HFF-Myc (cell line): ENCODE measurements around the gene ZDHHC8.

Source experiments
- DNase-seq: peaks from one replicate; pipeline ENCODE4 v3.0.0-alpha.2; 2011; ENCODE audit warnings: low read depth; ENCODE audit errors: extremely low read depth
- H3K4me3 ChIP-seq: replicated peaks from 2 replicates; pipeline ENCODE4 v1.5.1; 2011; ENCODE audit warnings: low read depth, mild to moderate bottlenecking, control low read depth, low read length
- TF ChIP-seq, protein P1 (sequence below): IDR thresholded peaks from 2 replicates; pipeline ENCODE4 v1.5.1; 2012; ENCODE audit warnings: mild to moderate bottlenecking, low read depth, low read length, control low read depth; ENCODE audit errors: missing control alignments

Gene ZDHHC8

DNA sequence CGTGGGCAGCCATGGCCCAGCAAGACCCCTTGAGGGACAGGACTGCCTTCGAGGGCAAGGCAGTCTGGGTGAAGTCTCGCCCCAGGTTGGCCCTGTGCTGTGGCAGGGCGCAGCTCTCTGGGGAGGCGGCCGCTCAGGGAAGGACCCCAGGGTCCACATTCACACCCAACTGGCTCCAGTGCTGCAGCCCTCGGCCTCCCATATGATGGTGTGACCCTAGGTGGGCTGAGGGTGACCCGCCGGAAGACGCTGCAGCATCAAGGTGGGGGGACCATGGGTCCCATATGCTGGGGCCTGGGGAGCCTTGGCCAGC, 47.3 kb downstream of the ZDHHC8 start:
- no peak for DNase-seq
- no peak overlapping the region for H3K4me3 ChIP-seq
- TF ChIP-seq, protein P1, sequence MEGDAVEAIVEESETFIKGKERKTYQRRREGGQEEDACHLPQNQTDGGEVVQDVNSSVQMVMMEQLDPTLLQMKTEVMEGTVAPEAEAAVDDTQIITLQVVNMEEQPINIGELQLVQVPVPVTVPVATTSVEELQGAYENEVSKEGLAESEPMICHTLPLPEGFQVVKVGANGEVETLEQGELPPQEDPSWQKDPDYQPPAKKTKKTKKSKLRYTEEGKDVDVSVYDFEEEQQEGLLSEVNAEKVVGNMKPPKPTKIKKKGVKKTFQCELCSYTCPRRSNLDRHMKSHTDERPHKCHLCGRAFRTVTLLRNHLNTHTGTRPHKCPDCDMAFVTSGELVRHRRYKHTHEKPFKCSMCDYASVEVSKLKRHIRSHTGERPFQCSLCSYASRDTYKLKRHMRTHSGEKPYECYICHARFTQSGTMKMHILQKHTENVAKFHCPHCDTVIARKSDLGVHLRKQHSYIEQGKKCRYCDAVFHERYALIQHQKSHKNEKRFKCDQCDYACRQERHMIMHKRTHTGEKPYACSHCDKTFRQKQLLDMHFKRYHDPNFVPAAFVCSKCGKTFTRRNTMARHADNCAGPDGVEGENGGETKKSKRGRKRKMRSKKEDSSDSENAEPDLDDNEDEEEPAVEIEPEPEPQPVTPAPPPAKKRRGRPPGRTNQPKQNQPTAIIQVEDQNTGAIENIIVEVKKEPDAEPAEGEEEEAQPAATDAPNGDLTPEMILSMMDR: no peak

DNA sequence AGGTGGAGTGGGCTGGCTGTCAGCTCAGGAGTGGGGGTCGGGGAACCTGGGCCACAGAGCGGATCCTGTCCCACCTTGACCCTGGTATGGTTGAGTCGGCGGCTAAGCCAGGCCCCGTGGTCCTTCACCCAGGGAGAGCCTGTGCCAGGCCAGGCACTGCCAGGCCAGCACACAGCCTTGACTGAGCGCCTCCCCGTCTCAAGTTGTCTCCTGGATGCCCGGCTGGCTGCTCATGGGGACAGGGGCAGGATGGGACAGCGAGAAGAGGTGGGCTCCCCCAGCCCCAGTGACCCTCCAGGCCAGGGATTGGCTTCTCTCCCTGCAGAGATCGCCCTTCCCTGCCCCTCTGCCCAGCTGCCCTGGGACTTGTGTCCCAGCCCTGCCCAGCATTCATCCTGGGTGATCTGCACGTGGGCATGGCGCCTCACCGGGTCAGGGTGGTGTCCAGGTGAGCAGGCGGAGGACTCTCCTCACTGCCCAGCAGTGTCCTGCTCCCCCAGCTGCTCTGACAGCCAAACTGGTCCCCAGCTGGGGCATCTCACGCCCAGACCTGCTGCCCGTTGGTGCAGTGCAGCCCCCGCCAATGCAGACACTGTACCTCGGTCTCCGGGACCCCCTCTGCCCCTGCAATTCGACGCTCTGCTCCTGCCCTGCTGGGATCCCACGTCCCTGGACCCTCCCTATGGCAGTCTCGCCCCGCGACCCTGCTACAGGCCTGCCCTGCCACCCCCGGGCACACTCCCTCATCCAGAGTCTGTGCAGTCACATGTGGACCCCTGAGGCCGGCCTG, 48.0 kb downstream of the ZDHHC8 start:
- no peak overlapping the region for H3K4me3 ChIP-seq
- TF ChIP-seq, protein P1: no peak
- no peak for DNase-seq

DNA sequence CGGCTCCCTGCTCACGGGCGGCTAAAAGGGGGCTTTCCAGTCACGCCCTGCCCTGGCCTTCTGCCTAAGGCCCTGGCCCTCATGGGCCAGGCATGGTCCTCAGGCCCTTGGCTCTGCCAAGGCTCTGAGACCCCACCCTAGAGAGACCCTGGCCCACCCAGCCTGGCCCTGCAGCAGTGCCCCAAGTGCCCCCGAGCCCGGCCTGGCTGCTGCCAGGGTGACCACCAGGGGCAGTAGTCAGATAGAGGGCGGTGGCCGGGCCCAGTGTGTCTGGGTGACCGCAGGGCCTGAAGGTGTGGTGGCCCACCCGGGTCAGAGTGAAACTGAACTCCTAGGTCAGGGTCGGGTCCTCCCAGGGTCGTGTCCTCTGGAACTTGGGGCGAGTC, 48.6 kb downstream of the ZDHHC8 start:
- no peak overlapping the region for H3K4me3 ChIP-seq
- TF ChIP-seq, protein P1: peak; percentile 36
- no peak for DNase-seq

DNA sequence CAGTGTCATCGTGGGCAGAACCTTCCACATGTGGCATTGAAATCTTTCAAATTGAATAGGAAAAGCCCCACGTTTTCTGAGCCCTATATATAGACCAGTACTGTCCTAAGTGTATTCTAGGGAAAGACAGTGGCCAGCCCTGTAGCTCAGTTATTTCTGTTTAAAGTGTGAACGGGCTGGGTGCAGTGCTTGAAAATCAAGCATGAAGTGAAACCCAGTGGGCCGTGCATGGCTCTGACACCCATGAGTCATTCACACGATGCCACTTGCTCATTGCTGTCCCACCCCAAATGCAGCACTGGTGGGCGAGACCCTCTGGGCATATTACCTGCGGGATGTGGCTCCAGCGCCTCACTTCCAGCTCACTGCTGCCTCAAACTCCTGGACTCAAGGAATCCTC, 49.0 kb downstream of the ZDHHC8 start:
- DNase-seq: no peak
- TF ChIP-seq, protein P1: no peak
- H3K4me3 ChIP-seq: no peak overlapping the region

DNA sequence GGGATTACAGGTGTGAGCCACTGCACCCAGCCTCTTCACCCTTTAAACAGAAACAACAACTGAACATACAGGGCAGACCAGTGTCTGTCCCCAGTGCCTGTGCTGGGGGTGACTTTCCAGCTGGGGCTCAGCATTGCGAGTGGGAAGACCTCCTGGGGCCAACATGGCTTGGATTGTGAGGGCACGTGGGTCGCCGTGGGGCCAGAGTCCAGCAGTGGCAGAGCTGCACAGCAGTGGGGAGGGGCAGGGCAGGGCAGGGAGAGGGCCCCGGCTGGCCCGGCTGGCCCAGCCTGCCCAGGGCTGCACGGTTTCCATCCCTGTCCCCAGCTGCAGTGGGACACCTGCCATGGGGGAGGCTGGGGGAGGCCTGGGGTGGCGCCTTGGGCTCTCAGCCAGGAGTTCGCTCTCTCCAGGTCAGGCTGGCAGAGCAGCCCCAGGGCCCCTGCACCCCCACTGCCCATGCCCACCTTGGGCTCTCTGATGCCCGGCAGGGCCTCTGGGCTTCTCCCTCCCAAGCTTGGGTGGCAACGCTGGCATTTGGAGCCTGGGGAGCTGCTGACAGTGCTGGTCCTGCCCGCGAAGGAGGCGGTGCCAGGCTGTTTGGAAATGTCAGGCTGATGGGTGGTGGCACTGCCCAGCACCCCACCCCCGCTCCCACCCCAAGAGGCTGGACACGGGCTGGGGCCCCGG, 49.7 kb downstream of the ZDHHC8 start:
- no peak for DNase-seq
- no peak overlapping the region for H3K4me3 ChIP-seq
- TF ChIP-seq, protein P1: no peak

DNA sequence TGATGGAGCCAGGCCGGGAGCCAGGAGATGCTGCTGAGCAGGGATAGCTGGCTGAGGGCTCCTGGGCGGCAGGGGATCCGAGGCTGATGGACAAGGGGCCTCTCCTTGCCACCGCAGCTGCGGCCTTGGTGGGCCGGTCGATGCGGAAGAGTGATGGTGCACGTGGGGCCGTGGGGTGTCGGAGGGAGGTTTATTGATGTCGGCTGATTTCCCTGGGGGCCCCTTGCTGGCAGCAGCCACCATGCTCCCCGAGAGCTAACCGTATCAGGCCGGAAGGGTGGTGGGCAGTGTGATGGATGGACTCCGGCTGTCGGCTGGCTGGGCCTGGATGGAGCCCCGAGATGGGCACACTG, 50.3 kb downstream of the ZDHHC8 start:
- DNase-seq: no peak
- TF ChIP-seq, protein P1: no peak

More for the DNA sequence above, 50.3 kb downstream of the ZDHHC8 start:
- no peak overlapping the region for H3K4me3 ChIP-seq
